ENCODE data around the gene ROBO4.

The ROBO4 gene

GRCh38 chr11:124887667-124888013 lies 10.0 kb downstream of the ROBO4 start:
- no peak for DNase-seq

- no peak for DNase-seq
Observed at GRCh38 chr11:124886978-124887666, 10.5 kb downstream of the ROBO4 start.

GRCh38 chr11:124886476-124886875 lies 11.2 kb downstream of the ROBO4 start:
- DNase-seq, result no peak

- DNase-seq, result no peak
Observed at GRCh38 chr11:124884869-124885479, 12.7 kb downstream of the ROBO4 start.

- DNase-seq, result no peak
Observed at GRCh38 chr11:124884340-124884739, 13.3 kb downstream of the ROBO4 start.

- DNase-seq, result no peak
Observed at GRCh38 chr11:124882339-124883071, 15.2 kb downstream of the ROBO4 start.

- no peak for DNase-seq
Observed at GRCh38 chr11:124880958-124881357, 16.7 kb downstream of the ROBO4 start.

- no peak for DNase-seq
Observed at GRCh38 chr11:124880290-124880611, 17.4 kb downstream of the ROBO4 start.

GRCh38 chr11:124879493-124880289 lies 18.0 kb downstream of the ROBO4 start:
- DNase-seq, result no peak

- DNase-seq, result no peak
Observed at GRCh38 chr11:124878759-124879492, 18.7 kb downstream of the ROBO4 start.

- DNase-seq, result no peak
Observed at GRCh38 chr11:124877910-124878758, 19.5 kb downstream of the ROBO4 start.

- no peak for DNase-seq
Observed at GRCh38 chr11:124877631-124877909, 20.1 kb downstream of the ROBO4 start.

GRCh38 chr11:124876818-124877630 lies 20.6 kb downstream of the ROBO4 start:
- no peak for DNase-seq

- DNase-seq, result peak; percentile 78
Observed at GRCh38 chr11:124875943-124876817, 21.5 kb downstream of the ROBO4 start.

- DNase-seq, result no peak
Observed at GRCh38 chr11:124875401-124875800, 22.3 kb downstream of the ROBO4 start.

GRCh38 chr11:124874571-124875255 lies 23.0 kb downstream of the ROBO4 start:
- DNase-seq, result no peak

GRCh38 chr11:124873951-124874350 lies 23.7 kb downstream of the ROBO4 start:
- DNase-seq, result no peak

- DNase-seq, result no peak
Observed at GRCh38 chr11:124872741-124873140, 24.9 kb downstream of the ROBO4 start.

GRCh38 chr11:124872280-124872679 lies 25.4 kb downstream of the ROBO4 start:
- DNase-seq, result no peak

GRCh38 chr11:124870430-124870829 lies 27.2 kb downstream of the ROBO4 start:
- no peak for DNase-seq
